Motor neuron (in vitro differentiated cells): ENCODE measurements around the gene TNFRSF19. TPM values are rescaled to one million over a fixed set of nuclear protein-coding genes. Genes with fewer than 3 reads are reported as not detected.

Experiments
- ATAC-seq, 8 experiments: fragments of 200-7000 bp; cut with Tn5 transposase; replicated peaks in 6 of 8; 2 replicates each; pipeline ENCODE4 v1.8.0; 2021; ENCODE audit warnings: mild to moderate bottlenecking in 8 of 8, moderate library complexity in 8 of 8
- H3K27ac ChIP-seq, 2 donors: fragments of 250-450 bp; sonication (Bioruptor Pico); 2 replicates each; pipeline ENCODE4 v1.9.0; 2021; ENCODE audit warnings: antibody characterized with exemption in 2 of 2, mild to moderate bottlenecking in 2 of 2, moderate library complexity in 1 of 2
- H3K4me1 ChIP-seq, 2 donors: fragments of 250-450 bp; sonication (Bioruptor Pico); replicated peaks in 1 of 2; 2 replicates each; pipeline ENCODE4 v1.6.1; 2021; ENCODE audit warnings: antibody characterized with exemption in 2 of 2, mild to moderate bottlenecking in 2 of 2, moderate library complexity in 1 of 2
- H3K4me3 ChIP-seq, 5 donors: fragments of 250-450 bp; sonication (Bioruptor Pico); 2 replicates each; pipeline ENCODE4 v1.9.0; 2021; ENCODE audit warnings: antibody characterized with exemption in 5 of 5, mild to moderate bottlenecking in 5 of 5, moderate library complexity in 4 of 5
- WGBS, 10 experiments: fragments of 450-650 bp; shearing (Covaris generic); methylation state at CpG; one replicate each; pipeline ENCODE4 v1.0.0; 2022; 5-methylcytosine and 5-hydroxymethylcytosine counted together
- in situ Hi-C, 9 experiments: fragments of 400-800 bp; cut with MboI; loops; one replicate each; pipeline ENCODE4 v1.15.0; 2021; ENCODE audit warnings: low sequenced_read_pairs in 9 of 9, low pct_unique_long_range_greater_than_20kb in 2 of 9; ENCODE audit not compliant: unreplicated experiment in 9 of 9
- total RNA-seq, 8 experiments: library from RNA; unstranded; fragments of 300-600 nt; gene quantifications; 2 replicates each; pipeline versions ENCODE4 v1.2.3 to v1.2.4, GENCODE V29; 2022

TNFRSF19 gene
- total RNA-seq, 8 experiments from 2014 or later, result 0.17 to 95.2 (median 6.9) TPM

GRCh38 chr13:23642110-23642509 is 71.9 kb downstream of the TNFRSF19 start:
- 34 to 100% (median 83%) methylated on average over 1 to 4 of the region's 4 CpGs; no CpG with 5 or more reads in 1 of the 10 experiments for WGBS, 10 experiments
- in situ Hi-C loops, result no loop called here
- Histone ChIP-seq H3K27ac (no peak overlapping the region), H3K4me1 (peaks cover 8 to 15% of the 10 kb centered on the region in 2 donors), H3K4me3 (no peak overlapping the region)
- peak in 1 of 8 experiments; percentile 51 for ATAC-seq

GRCh38 chr13:23643338-23644125 is 73.3 kb downstream of the TNFRSF19 start:
- no peak overlapping the region for H3K27ac ChIP-seq
- WGBS, 10 experiments, result 67 to 100% (median 89%) methylated on average over 1 to 4 of the region's 4 CpGs; no CpG with 5 or more reads in 1 of the 10 experiments
- peak in 2 of 8 experiments; percentile 56 to 62 for ATAC-seq
- H3K4me1 ChIP-seq, result peaks cover 8 to 11% of the 10 kb centered on the region in 2 donors
- in situ Hi-C loops, result no loop called here
- no peak overlapping the region for H3K4me3 ChIP-seq

GRCh38 chr13:23644126-23644419 is 73.9 kb downstream of the TNFRSF19 start:
- no peak for ATAC-seq
- 56 to 100% (median 92%) methylated on average over 1 to 2 of the region's 2 CpGs; no CpG with 5 or more reads in 4 of the 10 experiments for WGBS, 10 experiments
- in situ Hi-C loops, result no loop called here
- no peak overlapping the region for H3K27ac ChIP-seq
- peaks cover 8 to 10% of the 10 kb centered on the region in 2 donors for H3K4me1 ChIP-seq
- H3K4me3 ChIP-seq, result no peak overlapping the region

- ATAC-seq, result no peak
- peaks cover 4 to 5% of the 10 kb centered on the region in 2 donors for H3K4me1 ChIP-seq
- in situ Hi-C loops, result no loop called here
- H3K4me3 ChIP-seq, result no peak overlapping the region
- no peak overlapping the region for H3K27ac ChIP-seq
- 53 to 100% (median 87%) methylated on average over 1 to 5 of the region's 5 CpGs; no CpG with 5 or more reads in 2 of the 10 experiments for WGBS, 10 experiments
Observed at GRCh38 chr13:23644527-23645138, 74.4 kb downstream of the TNFRSF19 start.

GRCh38 chr13:23645851-23646250 is 75.6 kb downstream of the TNFRSF19 start:
- Histone ChIP-seq H3K4me1 (no peaks in the 10 kb centered on the region), H3K4me3 (no peak overlapping the region), H3K27ac (no peak overlapping the region)
- WGBS, 10 experiments, result 79 to 100% (median 100%) methylated on average over 1 to 5 of the region's 5 CpGs; no CpG with 5 or more reads in 4 of the 10 experiments
- no peak for ATAC-seq
- in situ Hi-C loops, result no loop called here

GRCh38 chr13:23651439-23651838 is 81.2 kb downstream of the TNFRSF19 start:
- in situ Hi-C loops, result no loop called here
- WGBS, 10 experiments, result 0 to 100% (median 67%) methylated on average over 1 of the region's 1 CpG; no CpG with 5 or more reads in 2 of the 10 experiments
- H3K4me3 ChIP-seq, result no peak overlapping the region
- no peak for ATAC-seq
- no peak overlapping the region for H3K27ac ChIP-seq
- H3K4me1 ChIP-seq, result peaks cover under 1% of the 10 kb centered on the region in 2 donors

GRCh38 chr13:23651887-23652286 is 81.7 kb downstream of the TNFRSF19 start:
- 50 to 100% (median 100%) methylated on average over 1 to 2 of the region's 2 CpGs; no CpG with 5 or more reads in 2 of the 10 experiments for WGBS, 10 experiments
- H3K4me3 ChIP-seq, result no peak overlapping the region
- ATAC-seq, result no peak
- peaks cover 5% of the 10 kb centered on the region in 2 donors for H3K4me1 ChIP-seq
- in situ Hi-C loops, result no loop called here
- H3K27ac ChIP-seq, result no peak overlapping the region

- WGBS, 10 experiments, result 40 to 96% (median 83%) methylated on average over 1 to 9 of the region's 10 CpGs; no CpG with 5 or more reads in 2 of the 10 experiments
- ATAC-seq, result no peak
- Histone ChIP-seq H3K4me1 (peaks cover 9% of the 10 kb centered on the region in 2 donors), H3K27ac (no peak overlapping the region), H3K4me3 (no peak overlapping the region)
- in situ Hi-C loops, result no loop called here
Observed at GRCh38 chr13:23652909-23653726, 82.9 kb downstream of the TNFRSF19 start.

GRCh38 chr13:23654111-23655110 is 84.2 kb downstream of the TNFRSF19 start:
- WGBS, 10 experiments, result 35 to 100% (median 86%) methylated on average over 1 to 6 of the region's 11 CpGs; no CpG with 5 or more reads in 4 of the 10 experiments
- Histone ChIP-seq H3K4me3 (no peak overlapping the region), H3K4me1 (peaks cover 9% of the 10 kb centered on the region in 2 donors), H3K27ac (no peak overlapping the region)
- peak in 2 of 8 experiments; percentile 47 to 66 for ATAC-seq
- in situ Hi-C loops, result no loop called here

- Histone ChIP-seq H3K4me3 (no peak overlapping the region), H3K27ac (no peak overlapping the region), H3K4me1 (peaks cover 9% of the 10 kb centered on the region in 2 donors)
- in situ Hi-C loops, result no loop called here
- ATAC-seq, result no peak
- 20 to 100% (median 89%) methylated on average over 1 to 3 of the region's 3 CpGs for WGBS, 10 experiments
Observed at GRCh38 chr13:23655321-23655720, 85.1 kb downstream of the TNFRSF19 start.

GRCh38 chr13:23656637-23657371 is 86.6 kb downstream of the TNFRSF19 start:
- H3K4me1 ChIP-seq, result peaks cover 9% of the 10 kb centered on the region in 2 donors
- WGBS, 10 experiments, result 0 to 80% (median 32%) methylated on average over 1 to 4 of the region's 4 CpGs
- in situ Hi-C loops, result no loop called here
- ATAC-seq, result peak; percentile 47 to 97 (median 74)
- H3K4me3 ChIP-seq, result no peak overlapping the region
- H3K27ac ChIP-seq, result peak overlapping the region in 1 of 2 donors; percentile 2
